Parathyroid adenoma (tissue), 2 donors: ENCODE measurements around the gene FANCI.

ENCODE experiments used
- H2AFZ ChIP-seq: fragments of 300-600 bp; sonication (generic); one replicate; pipeline ENCODE4 v1.7.0; 2017; ENCODE audit warnings: antibody characterized with exemption, mild to moderate bottlenecking
- H3K27ac ChIP-seq: fragments of 300-600 bp; sonication (generic); one replicate; pipeline ENCODE4 v1.7.0; 2017
- H3K27me3 ChIP-seq: fragments of 300-600 bp; sonication (generic); one replicate; pipeline ENCODE4 v1.7.0; 2017; ENCODE audit warnings: low read length; ENCODE audit not compliant: control insufficient read depth, insufficient read depth
- H3K36me3 ChIP-seq: fragments of 300-600 bp; sonication (generic); one replicate; pipeline ENCODE4 v1.7.0; 2017; ENCODE audit warnings: low read length; ENCODE audit not compliant: control insufficient read depth, insufficient read depth
- H3K4me1 ChIP-seq: fragments of 300-600 bp; sonication (generic); one replicate; pipeline ENCODE4 v1.7.0; 2017; ENCODE audit warnings: control low read depth
- H3K4me2 ChIP-seq: fragments of 300-600 bp; sonication (generic); one replicate; pipeline ENCODE4 v1.7.0; 2017; ENCODE audit warnings: low read length
- H3K4me3 ChIP-seq: fragments of 300-600 bp; sonication (generic); one replicate; pipeline ENCODE4 v1.7.0; 2017; ENCODE audit warnings: low read depth, low read length
- H3K79me2 ChIP-seq: fragments of 300-600 bp; sonication (generic); one replicate; pipeline ENCODE4 v1.7.0; 2017; ENCODE audit warnings: control low read depth
- H3K9ac ChIP-seq: fragments of 300-600 bp; sonication (generic); one replicate; pipeline ENCODE4 v1.7.0; 2017; ENCODE audit warnings: mild to moderate bottlenecking
- H3K9me3 ChIP-seq: fragments of 300-600 bp; sonication (generic); one replicate; pipeline ENCODE4 v1.7.0; 2017; ENCODE audit warnings: low read length; ENCODE audit not compliant: control insufficient read depth
- TF ChIP-seq, protein P1 (sequence below): fragments of 300-600 bp; sonication (generic); IDR thresholded peaks from one replicate; pipeline ENCODE4 v1.7.0; 2017; ENCODE audit warnings: antibody characterized with exemption, mild to moderate bottlenecking
- donor health status: primary hyperparathyroidism.

Gene FANCI

DNA sequence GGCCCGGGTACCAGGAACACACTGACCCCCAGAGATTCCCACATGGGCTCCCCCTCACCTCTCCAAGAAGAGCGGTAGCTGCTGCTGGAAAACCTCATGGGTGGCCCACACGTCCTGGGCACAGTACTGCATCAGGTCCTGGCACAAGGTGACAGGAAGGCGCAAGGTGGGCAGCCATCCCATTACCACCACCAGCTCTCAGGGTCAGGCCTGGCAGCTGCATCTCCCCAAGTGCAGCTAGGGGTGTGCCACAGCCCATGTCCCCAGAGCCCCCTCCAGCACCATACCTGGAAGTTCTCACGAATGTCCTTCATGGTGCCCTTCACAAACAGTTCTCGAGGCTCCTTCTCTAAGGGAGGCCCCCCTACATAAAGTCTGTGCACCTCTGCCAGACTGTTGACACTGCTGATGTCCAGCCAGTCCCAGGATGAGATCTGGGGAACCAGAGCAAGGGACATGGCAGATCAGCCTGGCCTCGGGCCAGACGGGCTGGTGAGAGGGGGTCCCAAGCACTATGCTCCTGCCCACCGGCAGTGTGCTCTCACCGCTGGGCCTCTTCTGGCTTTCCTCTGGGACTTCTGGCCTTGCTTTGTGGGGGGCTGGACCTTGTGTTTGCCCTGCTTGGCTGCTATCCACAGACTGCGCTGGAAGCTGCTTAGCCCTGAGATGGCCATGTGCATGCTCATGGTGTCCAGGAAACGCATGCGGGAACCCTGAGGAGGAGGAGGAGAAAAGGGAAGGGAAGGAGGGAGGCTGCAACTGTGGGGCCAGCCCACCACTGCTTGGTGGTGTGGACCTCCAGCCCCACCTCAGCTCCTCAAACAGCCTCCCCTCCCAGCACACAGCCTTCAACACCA, 84.8 kb downstream of the FANCI start:
- TF ChIP-seq, protein P1, sequence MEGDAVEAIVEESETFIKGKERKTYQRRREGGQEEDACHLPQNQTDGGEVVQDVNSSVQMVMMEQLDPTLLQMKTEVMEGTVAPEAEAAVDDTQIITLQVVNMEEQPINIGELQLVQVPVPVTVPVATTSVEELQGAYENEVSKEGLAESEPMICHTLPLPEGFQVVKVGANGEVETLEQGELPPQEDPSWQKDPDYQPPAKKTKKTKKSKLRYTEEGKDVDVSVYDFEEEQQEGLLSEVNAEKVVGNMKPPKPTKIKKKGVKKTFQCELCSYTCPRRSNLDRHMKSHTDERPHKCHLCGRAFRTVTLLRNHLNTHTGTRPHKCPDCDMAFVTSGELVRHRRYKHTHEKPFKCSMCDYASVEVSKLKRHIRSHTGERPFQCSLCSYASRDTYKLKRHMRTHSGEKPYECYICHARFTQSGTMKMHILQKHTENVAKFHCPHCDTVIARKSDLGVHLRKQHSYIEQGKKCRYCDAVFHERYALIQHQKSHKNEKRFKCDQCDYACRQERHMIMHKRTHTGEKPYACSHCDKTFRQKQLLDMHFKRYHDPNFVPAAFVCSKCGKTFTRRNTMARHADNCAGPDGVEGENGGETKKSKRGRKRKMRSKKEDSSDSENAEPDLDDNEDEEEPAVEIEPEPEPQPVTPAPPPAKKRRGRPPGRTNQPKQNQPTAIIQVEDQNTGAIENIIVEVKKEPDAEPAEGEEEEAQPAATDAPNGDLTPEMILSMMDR, result no peak
- no peak overlapping the region for H3K9ac ChIP-seq
- H3K4me2 ChIP-seq, result no peak overlapping the region
- H3K36me3 ChIP-seq, result no peaks in the 10 kb centered on the region
- H3K4me1 ChIP-seq, result no peaks in the 10 kb centered on the region
- no peak overlapping the region for H3K4me3 ChIP-seq
- no peaks in the 10 kb centered on the region for H3K9me3 ChIP-seq
- peaks cover 3% of the 10 kb centered on the region for H3K79me2 ChIP-seq
- H3K27ac ChIP-seq, result no peak overlapping the region
- no peak overlapping the region for H2AFZ ChIP-seq
- no peaks in the 10 kb centered on the region for H3K27me3 ChIP-seq

- H3K4me3 ChIP-seq, result no peak overlapping the region
- H3K27me3 ChIP-seq, result no peaks in the 10 kb centered on the region
- H3K9ac ChIP-seq, result no peak overlapping the region
- H3K79me2 ChIP-seq, result peaks cover 8% of the 10 kb centered on the region
- TF ChIP-seq, protein P1, result no peak
- no peak overlapping the region for H3K4me2 ChIP-seq
- no peaks in the 10 kb centered on the region for H3K4me1 ChIP-seq
- H3K9me3 ChIP-seq, result no peaks in the 10 kb centered on the region
- no peak overlapping the region for H2AFZ ChIP-seq
- no peaks in the 10 kb centered on the region for H3K36me3 ChIP-seq
- H3K27ac ChIP-seq, result no peak overlapping the region
Observed at GRCh38 chr15:89329329-89330084, 85.7 kb downstream of the FANCI start.

DNA sequence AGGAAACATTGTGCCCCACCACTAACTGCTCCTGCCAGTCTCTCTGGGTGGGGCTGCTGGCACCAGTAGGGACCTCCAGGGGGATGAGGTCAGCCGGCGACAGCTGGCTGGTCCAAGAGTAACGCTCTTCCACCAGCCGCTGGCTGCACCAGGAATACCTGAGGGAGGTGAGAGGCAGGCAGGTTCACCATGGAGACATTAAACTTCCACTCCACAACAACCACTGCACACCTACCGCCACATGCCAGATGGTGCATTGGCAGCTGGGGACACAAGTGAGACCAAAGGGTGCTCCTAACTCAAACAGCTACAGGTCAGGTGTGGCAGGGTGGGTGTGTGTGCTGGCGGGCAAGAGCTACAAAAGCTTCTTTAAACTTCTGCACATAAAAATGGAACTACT, 86.3 kb downstream of the FANCI start:
- H3K9ac ChIP-seq, result no peak overlapping the region

DNA sequence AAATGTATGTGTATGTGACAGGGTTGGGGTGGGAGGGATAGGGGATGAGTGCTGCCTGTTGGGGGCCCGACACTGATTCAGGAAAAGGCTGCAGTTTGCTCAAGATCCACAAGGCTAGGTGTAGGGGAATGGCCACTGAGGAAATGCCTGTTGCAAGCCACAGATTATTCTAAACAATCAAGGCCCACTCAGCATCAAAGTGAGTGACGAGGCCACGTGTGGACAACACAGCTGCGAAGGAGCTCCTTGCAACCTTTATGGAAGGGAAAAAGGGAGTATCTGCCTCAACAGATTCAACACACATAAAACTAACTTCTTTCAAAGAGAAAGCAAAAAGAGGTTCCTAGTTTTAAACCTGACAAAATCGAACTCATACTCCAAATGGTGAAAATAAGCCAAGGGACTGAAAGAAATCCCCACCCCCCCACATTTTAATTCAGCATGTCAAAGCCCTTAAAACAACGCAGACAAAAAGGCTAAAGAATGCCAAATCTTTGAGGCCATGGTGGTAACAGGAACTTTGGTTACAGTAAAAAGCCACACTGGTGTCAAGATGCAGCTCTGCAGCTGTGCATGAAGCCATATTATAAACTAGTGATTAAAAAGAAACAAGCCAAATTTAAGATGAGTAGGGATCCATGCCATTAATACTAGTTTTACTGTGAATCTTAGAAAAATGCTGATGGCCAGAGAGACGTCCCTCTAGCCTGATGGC, 87.3 kb downstream of the FANCI start:
- Histone ChIP-seq H3K79me2 (peaks cover 8% of the 10 kb centered on the region), H3K36me3 (no peaks in the 10 kb centered on the region), H3K9me3 (no peaks in the 10 kb centered on the region), H3K27me3 (no peaks in the 10 kb centered on the region), H3K4me3 (no peak overlapping the region), H3K27ac (no peak overlapping the region), H3K4me1 (no peaks in the 10 kb centered on the region), H3K4me2 (no peak overlapping the region), H2AFZ (no peak overlapping the region), H3K9ac (no peak overlapping the region)
- TF ChIP-seq, protein P1, result no peak

More for the DNA sequence above, 86.3 kb downstream of the FANCI start:
- peaks cover 8% of the 10 kb centered on the region for H3K79me2 ChIP-seq
- no peak overlapping the region for H2AFZ ChIP-seq
- no peaks in the 10 kb centered on the region for H3K27me3 ChIP-seq
- TF ChIP-seq, protein P1, result no peak
- no peaks in the 10 kb centered on the region for H3K36me3 ChIP-seq
- H3K27ac ChIP-seq, result no peak overlapping the region
- no peak overlapping the region for H3K4me2 ChIP-seq
- no peaks in the 10 kb centered on the region for H3K9me3 ChIP-seq
- H3K4me3 ChIP-seq, result no peak overlapping the region
- no peaks in the 10 kb centered on the region for H3K4me1 ChIP-seq
